Liver (tissue), 9 donors: ENCODE data around the gene EIF4A2. TPM values are rescaled to one million over a fixed set of nuclear protein-coding genes. Genes with fewer than 3 reads are reported as not detected.
"Not testable (repeated sequence)": the region's sequence is repeated elsewhere in the genome, so short reads cannot be mapped to it uniquely, and the experiment has no call there.

Experiments
- DNase-seq: peaks from one replicate; pipeline ENCODE4 v3.0.0-alpha.2; 2017; ENCODE audit warnings: low spot score
- H3K27ac ChIP-seq, 2 donors: one replicate each; pipeline ENCODE4 v1.7.0; 2013; ENCODE audit warnings: inconsistent platforms in 2 of 2, low read length in 2 of 2, control low read depth in 1 of 2, low read depth in 1 of 2, mild to moderate bottlenecking in 1 of 2
- H3K27me3 ChIP-seq, 4 donors: one replicate each; pipeline versions ENCODE4 v1.6.1 to v1.7.0; 2013; ENCODE audit warnings: low read length in 3 of 4, inconsistent platforms in 1 of 4, mild to moderate bottlenecking in 1 of 4, moderate library complexity in 1 of 4; ENCODE audit not compliant: control insufficient read depth in 4 of 4, insufficient read depth in 4 of 4
- H3K36me3 ChIP-seq, 4 donors: one replicate each; pipeline versions ENCODE4 v1.6.1 to v1.7.0; 2013; ENCODE audit warnings: low read length in 3 of 4, mild to moderate bottlenecking in 3 of 4, low read depth in 1 of 4, moderate library complexity in 1 of 4; ENCODE audit not compliant: control insufficient read depth in 4 of 4, insufficient read depth in 3 of 4
- H3K4me1 ChIP-seq, 4 donors: one replicate each; pipeline versions ENCODE4 v1.6.1 to v1.7.0; 2013; ENCODE audit warnings: low read length in 3 of 4, mild to moderate bottlenecking in 3 of 4, moderate library complexity in 1 of 4; ENCODE audit not compliant: control insufficient read depth in 4 of 4, insufficient read depth in 4 of 4
- H3K4me3 ChIP-seq, 3 donors: one replicate each; pipeline versions ENCODE4 v1.6.1 to v1.7.0; 2013; ENCODE audit warnings: low read length in 3 of 3, control low read depth in 1 of 3, low read depth in 1 of 3, mild to moderate bottlenecking in 1 of 3
- H3K9ac ChIP-seq, 2 donors: one replicate each; pipeline ENCODE4 v1.7.0; 2013; ENCODE audit warnings: low read length in 2 of 2, mild to moderate bottlenecking in 2 of 2, moderate library complexity in 2 of 2, control low read depth in 1 of 2, low read depth in 1 of 2
- H3K9me3 ChIP-seq, 4 donors: one replicate each; pipeline versions ENCODE4 v1.6.1 to v1.7.0; 2013; ENCODE audit warnings: low read length in 3 of 4; ENCODE audit not compliant: control insufficient read depth in 4 of 4
- EGR1 ChIP-seq, 2 donors: IDR thresholded peaks; 2 replicates each; pipeline ENCODE4 v1.6.1; 2016 to 2018; ENCODE audit warnings: antibody characterized with exemption in 2 of 2, low read depth in 2 of 2
- FOXA1 ChIP-seq: IDR thresholded peaks from 2 replicates; pipeline ENCODE4 v1.6.1; 2016; ENCODE audit warnings: antibody characterized with exemption
- FOXA2 ChIP-seq: IDR thresholded peaks from 2 replicates; pipeline ENCODE4 v1.6.1; 2016; ENCODE audit warnings: antibody characterized with exemption
- GABPA ChIP-seq, 2 donors: IDR thresholded peaks in 1 of 2; conservative IDR thresholded peaks in 1 of 2; 2 replicates each; pipeline ENCODE4 v1.6.1; 2016; ENCODE audit warnings: antibody characterized with exemption in 2 of 2, mild to moderate bottlenecking in 1 of 2, moderate library complexity in 1 of 2
- HNF4A ChIP-seq, 2 donors: conservative IDR thresholded peaks; 2 replicates each; pipeline ENCODE4 v1.6.1; 2016; ENCODE audit warnings: antibody characterized with exemption in 2 of 2, mild to moderate bottlenecking in 2 of 2
- HNF4G ChIP-seq: IDR thresholded peaks from 2 replicates; pipeline ENCODE4 v1.6.1; 2016; ENCODE audit warnings: antibody characterized with exemption
- JUND ChIP-seq, 2 donors: IDR thresholded peaks; 2 replicates each; pipeline ENCODE4 v1.6.1; 2016; ENCODE audit warnings: antibody characterized with exemption in 2 of 2
- NR2F2 ChIP-seq: IDR thresholded peaks from 2 replicates; pipeline ENCODE4 v1.6.1; 2016; ENCODE audit warnings: antibody characterized with exemption
- RAD21 ChIP-seq, 2 donors: IDR thresholded peaks; 2 replicates each; pipeline ENCODE4 v1.6.1; 2016; ENCODE audit warnings: antibody characterized with exemption in 2 of 2, mild to moderate bottlenecking in 2 of 2
- RXRA ChIP-seq, 2 donors: IDR thresholded peaks; 2 replicates each; pipeline ENCODE4 v1.6.1; 2017 to 2018; ENCODE audit warnings: antibody characterized with exemption in 2 of 2, mild to moderate bottlenecking in 1 of 2
- SP1 ChIP-seq: IDR thresholded peaks from 2 replicates; pipeline ENCODE4 v1.6.1; 2018; ENCODE audit warnings: antibody characterized with exemption, mild to moderate bottlenecking
- TAF1 ChIP-seq: conservative IDR thresholded peaks from 2 replicates; pipeline ENCODE4 v1.6.1; 2016; ENCODE audit warnings: antibody characterized with exemption, mild to moderate bottlenecking
- YY1 ChIP-seq: IDR thresholded peaks from 2 replicates; pipeline ENCODE4 v1.6.1; 2016; ENCODE audit warnings: antibody characterized with exemption, mild to moderate bottlenecking
- WGBS: extraction: QIAGEN DNeasy Blood & Tissue Kit; methylation state at CpG from one replicate; pipeline ENCODE4 v1.1.7; 2013; 5-methylcytosine and 5-hydroxymethylcytosine counted together
- polyA plus RNA-seq, 2 donors: library from polyadenylated mRNA; stranded (reverse) in 1 of 2; unstranded in 1 of 2; fragments of 200-250 nt in 1 of 2; fragments of >200 nt in 1 of 2; fragmentation: Nextera tagmentation in 1 of 2; extraction: Ambion mirVana in 1 of 2; gene quantifications; one replicate each; pipeline versions ENCODE4 v1.2.1 to v1.2.3, GENCODE V29; 2013 to 2015
- total RNA-seq, 2 donors: library from RNA; depleted of rRNA; stranded (reverse); fragments of >200 nt; gene quantifications; one replicate each; pipeline ENCODE4 v1.2.3, GENCODE V29; 2014
- TF ChIP-seq, protein P1 (sequence below): IDR thresholded peaks from 2 replicates; pipeline ENCODE4 v1.6.1; 2016; ENCODE audit warnings: antibody characterized with exemption
- TF ChIP-seq, protein P2 (sequence below): IDR thresholded peaks from 2 replicates; pipeline ENCODE4 v1.6.1; 2016; ENCODE audit warnings: antibody characterized with exemption
- TF ChIP-seq, protein P3 (sequence below): IDR thresholded peaks from 2 replicates; pipeline ENCODE4 v1.6.1; 2016; ENCODE audit warnings: antibody characterized with exemption
- TF ChIP-seq, protein P4 (sequence below): IDR thresholded peaks from 2 replicates; pipeline ENCODE4 v1.6.1; 2016; ENCODE audit warnings: antibody characterized with exemption, mild to moderate bottlenecking
- TF ChIP-seq, protein P5 (sequence below): fragments of 150-350 bp; IDR thresholded peaks from 2 replicates; pipeline ENCODE4 v1.5.1; 2017; ENCODE audit warnings: improper control_type of control experiment, low read depth, low read length; ENCODE audit not compliant: missing input control
- donor health status: healthy.
- donor health status: healthy.
- donor health status: healthy.
- donor health status: healthy.
- donor health status: healthy.

The EIF4A2 gene
- total and polyA plus RNA-seq, 4 donors: 81.4 to 373 (median 172) TPM

DNA sequence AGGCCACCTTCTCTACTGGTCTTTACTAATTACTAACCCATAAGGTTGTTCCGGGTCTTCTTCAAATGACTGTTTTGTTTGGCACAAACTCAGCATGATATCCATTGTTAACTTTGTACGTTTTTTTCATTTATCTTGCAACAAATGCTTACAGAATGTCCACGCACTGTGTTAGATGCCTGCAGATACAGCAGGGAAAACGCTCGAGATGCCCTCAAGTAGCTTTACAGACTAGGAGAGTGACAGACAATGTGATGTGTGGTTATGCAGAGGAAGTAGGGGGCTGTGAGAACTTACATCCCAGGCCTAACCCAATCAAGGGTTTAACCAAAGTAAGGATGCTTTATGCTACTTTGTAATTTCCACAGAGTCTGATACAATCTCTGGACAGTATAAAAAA is 23.9 kb downstream of the EIF4A2 start:
- Histone ChIP-seq H3K9ac (peak overlapping the region; percentile 61 to 73), H3K27ac (no peak overlapping the region), H3K36me3 (peaks cover 0 to 5% (median 0%) of the 10 kb centered on the region in 4 donors), H3K27me3 (no peaks in the 10 kb centered on the region), H3K4me1 (peaks cover 4 to 23% (median 13%) of the 10 kb centered on the region in 4 donors), H3K9me3 (no peaks in the 10 kb centered on the region), H3K4me3 (peak overlapping the region in 2 of 3 donors; percentile 89 to 97)
- TF ChIP-seq RAD21 (IDR thresholded peaks at IDR 0.05): no peak
- TF ChIP-seq FOXA1: no peak
- TF ChIP-seq, protein P1, sequence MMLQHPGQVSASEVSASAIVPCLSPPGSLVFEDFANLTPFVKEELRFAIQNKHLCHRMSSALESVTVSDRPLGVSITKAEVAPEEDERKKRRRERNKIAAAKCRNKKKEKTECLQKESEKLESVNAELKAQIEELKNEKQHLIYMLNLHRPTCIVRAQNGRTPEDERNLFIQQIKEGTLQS: no peak
- TF ChIP-seq, protein P2, sequence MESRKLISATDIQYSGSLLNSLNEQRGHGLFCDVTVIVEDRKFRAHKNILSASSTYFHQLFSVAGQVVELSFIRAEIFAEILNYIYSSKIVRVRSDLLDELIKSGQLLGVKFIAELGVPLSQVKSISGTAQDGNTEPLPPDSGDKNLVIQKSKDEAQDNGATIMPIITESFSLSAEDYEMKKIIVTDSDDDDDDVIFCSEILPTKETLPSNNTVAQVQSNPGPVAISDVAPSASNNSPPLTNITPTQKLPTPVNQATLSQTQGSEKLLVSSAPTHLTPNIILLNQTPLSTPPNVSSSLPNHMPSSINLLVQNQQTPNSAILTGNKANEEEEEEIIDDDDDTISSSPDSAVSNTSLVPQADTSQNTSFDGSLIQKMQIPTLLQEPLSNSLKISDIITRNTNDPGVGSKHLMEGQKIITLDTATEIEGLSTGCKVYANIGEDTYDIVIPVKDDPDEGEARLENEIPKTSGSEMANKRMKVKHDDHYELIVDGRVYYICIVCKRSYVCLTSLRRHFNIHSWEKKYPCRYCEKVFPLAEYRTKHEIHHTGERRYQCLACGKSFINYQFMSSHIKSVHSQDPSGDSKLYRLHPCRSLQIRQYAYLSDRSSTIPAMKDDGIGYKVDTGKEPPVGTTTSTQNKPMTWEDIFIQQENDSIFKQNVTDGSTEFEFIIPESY: no peak
- WGBS: 30% methylated on average over 5 of the region's 5 CpGs
- no peak for DNase-seq

DNA sequence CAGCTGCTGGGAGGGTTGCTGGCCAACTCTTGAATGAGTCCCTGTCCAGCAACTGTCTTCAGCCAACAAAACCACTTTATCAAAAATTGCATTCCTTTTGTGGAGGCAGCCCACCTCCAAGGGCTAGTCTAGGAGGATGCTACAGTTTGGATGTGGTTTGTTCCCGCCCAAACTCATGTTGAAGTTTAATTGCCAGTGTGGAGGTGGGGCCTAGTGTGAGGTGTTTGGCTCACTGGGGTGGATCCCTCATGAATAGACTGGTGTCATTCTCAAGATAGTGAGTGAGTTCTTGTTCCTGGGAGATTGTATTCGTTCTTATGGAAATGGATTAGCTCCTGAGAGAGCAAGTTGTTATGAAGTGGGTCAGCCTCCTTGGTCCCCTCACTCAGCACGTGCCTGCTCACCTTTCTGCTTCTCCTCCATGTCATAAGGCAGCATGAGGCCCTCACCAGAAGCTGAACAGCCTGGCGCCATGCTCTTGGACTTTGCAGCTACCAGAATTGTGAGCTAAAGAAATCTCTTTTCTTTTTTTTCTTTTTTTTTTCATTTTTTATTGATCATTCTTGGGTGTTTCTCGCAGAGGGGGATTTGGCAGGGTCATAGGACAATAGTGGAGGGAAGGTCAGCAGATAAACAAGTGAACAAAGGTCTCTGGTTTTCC is 27.1 kb downstream of the EIF4A2 start:
- 87% methylated on average over 5 of the region's 5 CpGs for WGBS
- no peak for DNase-seq
- no peaks in the 10 kb centered on the region for H3K9me3 ChIP-seq
- no peak for TF ChIP-seq GABPA (IDR thresholded peaks at IDR 0.05 in 1 of 2, conservative IDR thresholded peaks at IDR 0.05 in 1 of 2)
- TF ChIP-seq RXRA (IDR thresholded peaks at IDR 0.05): no peak
- TF ChIP-seq, protein P1: no peak
- TF ChIP-seq RAD21 (IDR thresholded peaks at IDR 0.05): no peak
- TF ChIP-seq, protein P3, sequence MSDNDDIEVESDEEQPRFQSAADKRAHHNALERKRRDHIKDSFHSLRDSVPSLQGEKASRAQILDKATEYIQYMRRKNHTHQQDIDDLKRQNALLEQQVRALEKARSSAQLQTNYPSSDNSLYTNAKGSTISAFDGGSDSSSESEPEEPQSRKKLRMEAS: no peak
- TF ChIP-seq, protein P2: no peak
- TF ChIP-seq YY1: no peak
- no peak for TF ChIP-seq TAF1
- no peak for TF ChIP-seq HNF4G
- TF ChIP-seq FOXA2: no peak
- no peak for TF ChIP-seq FOXA1
- TF ChIP-seq, protein P4, sequence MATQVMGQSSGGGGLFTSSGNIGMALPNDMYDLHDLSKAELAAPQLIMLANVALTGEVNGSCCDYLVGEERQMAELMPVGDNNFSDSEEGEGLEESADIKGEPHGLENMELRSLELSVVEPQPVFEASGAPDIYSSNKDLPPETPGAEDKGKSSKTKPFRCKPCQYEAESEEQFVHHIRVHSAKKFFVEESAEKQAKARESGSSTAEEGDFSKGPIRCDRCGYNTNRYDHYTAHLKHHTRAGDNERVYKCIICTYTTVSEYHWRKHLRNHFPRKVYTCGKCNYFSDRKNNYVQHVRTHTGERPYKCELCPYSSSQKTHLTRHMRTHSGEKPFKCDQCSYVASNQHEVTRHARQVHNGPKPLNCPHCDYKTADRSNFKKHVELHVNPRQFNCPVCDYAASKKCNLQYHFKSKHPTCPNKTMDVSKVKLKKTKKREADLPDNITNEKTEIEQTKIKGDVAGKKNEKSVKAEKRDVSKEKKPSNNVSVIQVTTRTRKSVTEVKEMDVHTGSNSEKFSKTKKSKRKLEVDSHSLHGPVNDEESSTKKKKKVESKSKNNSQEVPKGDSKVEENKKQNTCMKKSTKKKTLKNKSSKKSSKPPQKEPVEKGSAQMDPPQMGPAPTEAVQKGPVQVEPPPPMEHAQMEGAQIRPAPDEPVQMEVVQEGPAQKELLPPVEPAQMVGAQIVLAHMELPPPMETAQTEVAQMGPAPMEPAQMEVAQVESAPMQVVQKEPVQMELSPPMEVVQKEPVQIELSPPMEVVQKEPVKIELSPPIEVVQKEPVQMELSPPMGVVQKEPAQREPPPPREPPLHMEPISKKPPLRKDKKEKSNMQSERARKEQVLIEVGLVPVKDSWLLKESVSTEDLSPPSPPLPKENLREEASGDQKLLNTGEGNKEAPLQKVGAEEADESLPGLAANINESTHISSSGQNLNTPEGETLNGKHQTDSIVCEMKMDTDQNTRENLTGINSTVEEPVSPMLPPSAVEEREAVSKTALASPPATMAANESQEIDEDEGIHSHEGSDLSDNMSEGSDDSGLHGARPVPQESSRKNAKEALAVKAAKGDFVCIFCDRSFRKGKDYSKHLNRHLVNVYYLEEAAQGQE: no peak
- TF ChIP-seq, protein P5, sequence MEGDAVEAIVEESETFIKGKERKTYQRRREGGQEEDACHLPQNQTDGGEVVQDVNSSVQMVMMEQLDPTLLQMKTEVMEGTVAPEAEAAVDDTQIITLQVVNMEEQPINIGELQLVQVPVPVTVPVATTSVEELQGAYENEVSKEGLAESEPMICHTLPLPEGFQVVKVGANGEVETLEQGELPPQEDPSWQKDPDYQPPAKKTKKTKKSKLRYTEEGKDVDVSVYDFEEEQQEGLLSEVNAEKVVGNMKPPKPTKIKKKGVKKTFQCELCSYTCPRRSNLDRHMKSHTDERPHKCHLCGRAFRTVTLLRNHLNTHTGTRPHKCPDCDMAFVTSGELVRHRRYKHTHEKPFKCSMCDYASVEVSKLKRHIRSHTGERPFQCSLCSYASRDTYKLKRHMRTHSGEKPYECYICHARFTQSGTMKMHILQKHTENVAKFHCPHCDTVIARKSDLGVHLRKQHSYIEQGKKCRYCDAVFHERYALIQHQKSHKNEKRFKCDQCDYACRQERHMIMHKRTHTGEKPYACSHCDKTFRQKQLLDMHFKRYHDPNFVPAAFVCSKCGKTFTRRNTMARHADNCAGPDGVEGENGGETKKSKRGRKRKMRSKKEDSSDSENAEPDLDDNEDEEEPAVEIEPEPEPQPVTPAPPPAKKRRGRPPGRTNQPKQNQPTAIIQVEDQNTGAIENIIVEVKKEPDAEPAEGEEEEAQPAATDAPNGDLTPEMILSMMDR: no peak
- TF ChIP-seq NR2F2: no peak
- no peak for TF ChIP-seq EGR1 (IDR thresholded peaks at IDR 0.05; ENCODE audit: low read depth in 2 of 2)
- TF ChIP-seq HNF4A (conservative IDR thresholded peaks at IDR 0.05): no peak
- no peak for TF ChIP-seq JUND (IDR thresholded peaks at IDR 0.05)
- no peak for TF ChIP-seq SP1
- H3K27me3 ChIP-seq: no peaks in the 10 kb centered on the region
- no peaks in the 10 kb centered on the region for H3K36me3 ChIP-seq
- H3K4me1 ChIP-seq: peaks cover 2 to 16% (median 11%) of the 10 kb centered on the region in 4 donors
- H3K27ac ChIP-seq: no peak overlapping the region
- no peak overlapping the region for H3K9ac ChIP-seq
- no peak overlapping the region for H3K4me3 ChIP-seq

DNA sequence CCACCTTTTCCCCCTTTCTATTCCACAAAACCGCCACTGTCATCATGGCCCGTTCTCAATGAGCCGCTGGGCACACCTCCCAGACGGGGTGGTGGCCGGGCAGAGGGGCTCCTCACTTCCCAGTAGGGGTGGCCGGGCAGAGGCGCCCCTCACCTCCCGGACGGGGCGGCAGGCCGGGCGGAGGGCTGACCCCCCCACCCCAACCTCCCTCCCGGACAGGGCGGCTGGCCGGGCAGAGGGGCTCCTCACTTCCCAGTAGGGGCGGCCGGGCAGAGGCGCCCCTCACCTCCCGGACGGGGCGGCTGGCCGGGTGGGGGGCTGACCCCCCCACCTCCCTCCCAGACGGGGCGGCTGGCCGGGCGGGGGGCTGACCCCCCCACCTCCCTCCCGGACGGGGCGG is 27.9 kb downstream of the EIF4A2 start:
- H3K27ac ChIP-seq, H3K4me1 ChIP-seq, DNase-seq, H3K4me3 ChIP-seq, H3K36me3 ChIP-seq, H3K27me3 ChIP-seq, H3K9me3 ChIP-seq, H3K9ac ChIP-seq: not testable (repeated sequence)
- 93% methylated on average over 25 of the region's 29 CpGs for WGBS
